ENCODE measurements around the gene AKT1S1. TPM values are rescaled to one million over a fixed set of nuclear protein-coding genes. Genes with fewer than 3 reads are reported as not detected.

AKT1S1 gene
- total RNA-seq, 1 donor from 2014 or later = 4.1 TPM

DNA sequence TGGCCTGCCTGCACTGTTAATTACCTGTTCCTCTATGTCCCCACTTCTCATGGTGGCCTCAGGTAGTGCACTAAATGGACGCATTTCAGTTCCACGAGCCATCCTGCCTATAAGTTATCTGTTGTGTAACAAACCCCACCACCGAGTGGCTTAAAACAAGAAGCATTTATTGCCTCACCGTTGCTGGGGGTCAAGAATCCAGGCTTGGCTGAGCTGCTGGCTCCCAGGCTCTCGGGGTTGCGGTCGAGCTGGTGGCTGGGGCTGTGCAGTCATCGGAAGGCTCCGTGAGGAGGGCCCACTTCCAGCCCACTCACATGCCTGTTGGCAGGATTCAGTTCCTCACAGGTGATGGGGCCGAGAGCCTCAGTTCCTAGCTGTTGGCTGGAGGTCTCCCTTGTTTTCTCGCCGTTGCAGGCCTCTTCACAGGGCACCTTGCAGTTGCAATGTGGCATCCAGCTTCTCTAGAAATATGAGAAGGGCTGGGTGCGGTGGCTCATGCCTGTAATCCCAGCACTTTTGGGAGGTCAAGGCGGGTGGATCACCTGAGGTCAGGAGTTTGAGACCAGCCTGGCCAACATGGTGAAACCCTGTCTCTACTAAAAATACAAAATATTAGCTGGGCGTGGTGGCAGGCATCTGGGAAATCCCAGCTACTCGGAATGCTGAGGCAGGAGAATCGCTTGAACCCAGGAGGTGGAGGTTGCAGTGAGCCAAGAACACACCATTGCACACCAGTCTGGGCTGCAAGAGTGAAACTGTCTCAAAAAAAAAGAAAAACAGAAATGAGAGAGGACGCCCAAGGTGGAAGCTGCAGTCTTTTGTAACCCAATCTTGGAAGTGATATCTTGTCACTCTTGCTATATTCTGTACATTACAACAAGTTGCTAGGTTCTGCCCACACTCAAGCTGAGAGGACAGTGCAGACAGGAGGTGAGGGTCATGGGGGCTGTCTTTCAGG is 32.7 kb downstream of the AKT1S1 start:
- no peak for DNase-seq (ENCODE audit: low spot score in 2 of 2)
- FAIRE-seq = no peak

DNA sequence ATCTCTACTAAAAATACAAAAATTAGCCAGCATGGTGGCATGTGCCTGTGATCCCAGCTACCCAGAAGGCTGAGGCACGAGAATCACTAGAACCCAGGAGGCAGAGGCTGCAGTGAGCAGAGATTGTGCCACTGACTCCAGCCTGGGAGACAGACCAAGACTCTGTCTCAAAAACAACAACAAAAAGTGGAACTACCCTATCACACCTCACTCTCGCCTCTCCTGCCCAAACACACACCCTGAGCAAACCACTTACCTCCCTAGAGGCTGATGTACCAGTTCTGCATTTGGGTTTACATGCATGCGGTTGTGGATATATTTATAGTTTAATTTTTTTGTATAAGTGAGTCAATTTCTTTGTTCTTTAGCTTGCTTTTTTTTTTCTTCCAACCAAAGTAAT is 33.9 kb downstream of the AKT1S1 start:
- FAIRE-seq (no peak), DNase-seq (ENCODE audit: low spot score in 2 of 2) (no peak)

DNA sequence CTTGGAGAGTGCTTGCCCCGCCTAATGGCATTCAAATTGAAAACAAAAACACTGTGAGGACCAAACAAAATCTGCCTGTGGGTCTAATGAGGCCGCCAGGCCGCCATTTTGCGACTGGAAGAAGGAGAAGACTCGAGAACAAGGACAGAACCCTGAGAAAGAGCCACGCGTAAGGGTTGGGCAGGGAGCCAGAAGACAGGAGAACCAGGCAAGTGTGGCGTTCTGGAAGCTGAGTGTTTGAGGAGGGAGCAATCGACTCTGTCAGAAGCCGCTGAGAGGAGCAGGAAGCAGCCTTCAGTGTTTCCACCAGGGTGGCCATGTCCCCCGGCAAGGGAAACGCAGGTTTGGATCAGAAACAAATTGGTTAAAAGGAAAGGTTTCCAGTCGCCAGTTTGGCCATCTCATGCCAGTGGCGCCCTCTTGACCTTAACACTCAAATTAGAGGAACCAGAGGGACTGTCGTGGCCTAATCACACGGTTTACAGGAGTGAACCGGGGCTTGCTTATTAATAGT is 36.4 kb downstream of the AKT1S1 start:
- no peak for DNase-seq (ENCODE audit: low spot score in 2 of 2)
- no peak for FAIRE-seq

DNA sequence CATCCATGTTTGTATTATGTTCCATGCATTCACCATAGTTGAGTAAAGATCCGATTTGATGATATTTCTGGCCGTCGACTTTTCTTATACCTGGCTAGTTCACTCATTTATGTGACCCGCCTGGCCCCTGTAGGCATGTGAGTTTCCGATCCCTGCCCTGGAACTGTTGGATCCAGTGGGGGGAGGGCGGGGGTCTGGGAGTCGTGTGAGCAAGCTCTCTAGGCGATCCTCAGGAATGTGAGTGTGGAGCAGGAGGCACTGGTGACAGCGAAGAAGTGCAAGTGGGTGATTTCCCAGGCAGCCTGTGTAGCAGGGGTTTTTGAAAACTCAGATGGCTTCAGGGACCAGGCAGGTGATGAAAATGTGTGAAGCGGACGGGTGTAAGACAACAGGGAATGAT is 36.8 kb downstream of the AKT1S1 start:
- FAIRE-seq (no peak), DNase-seq (ENCODE audit: low spot score in 2 of 2) (no peak)

DNA sequence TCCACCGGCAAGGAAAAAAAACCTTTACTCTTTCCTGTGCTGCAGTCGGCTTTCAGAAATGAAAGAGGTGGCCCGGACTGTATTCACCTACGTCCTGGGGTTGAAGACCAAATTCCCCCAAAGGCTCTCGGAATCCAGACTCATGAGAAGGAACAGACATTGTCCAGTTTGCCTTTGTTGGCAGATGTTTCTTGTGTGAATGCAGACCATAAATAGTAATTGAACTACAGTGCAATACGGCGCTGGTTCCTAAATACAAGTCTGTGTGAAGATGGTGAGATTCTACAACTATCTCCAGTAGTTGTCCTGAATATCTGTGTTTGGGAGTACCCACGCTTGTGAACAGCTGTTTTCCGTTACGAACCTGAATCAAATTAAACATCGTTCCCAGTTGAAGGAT is 37.4 kb downstream of the AKT1S1 start:
- no peak for DNase-seq (ENCODE audit: low spot score in 2 of 2)
- FAIRE-seq = no peak

DNA sequence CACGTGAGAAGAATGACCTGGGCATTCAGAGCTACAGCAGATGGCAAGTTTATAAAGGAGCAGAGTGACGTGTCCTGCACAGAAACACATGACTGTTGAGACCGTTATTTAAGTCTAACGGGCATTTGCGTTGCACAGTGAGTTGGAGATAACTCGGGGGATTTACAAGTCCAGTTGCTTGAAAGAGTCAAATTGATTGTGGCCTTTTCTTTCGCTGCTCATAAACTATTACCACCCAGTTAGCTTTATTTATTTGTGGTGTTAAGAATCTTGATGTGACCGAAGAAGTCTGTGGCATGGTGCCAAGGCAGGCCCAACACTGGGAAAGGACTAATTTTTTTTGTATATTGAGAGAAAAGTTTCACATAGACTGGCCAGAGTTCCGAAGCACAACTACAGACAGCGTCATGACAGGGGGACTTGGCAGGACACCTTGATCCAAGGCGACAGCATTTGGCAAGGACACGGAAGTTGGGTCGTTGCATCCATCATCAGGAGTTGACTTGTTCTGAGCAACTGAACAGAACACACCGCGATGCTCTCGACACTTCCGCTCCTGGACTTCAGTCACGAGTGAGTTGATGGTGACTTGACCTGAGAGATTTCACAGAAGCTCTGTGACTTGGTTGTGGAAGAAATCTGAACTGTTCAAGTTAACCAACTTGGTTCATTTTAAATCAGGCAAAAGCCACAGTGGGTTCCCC is 38.1 kb downstream of the AKT1S1 start:
- no peak for FAIRE-seq
- DNase-seq (ENCODE audit: low spot score in 2 of 2) = no peak

- FAIRE-seq (no peak), DNase-seq (ENCODE audit: low spot score in 2 of 2) (no peak)
Measured at GRCh38 chr19:49837425-49837824, 39.7 kb downstream of the AKT1S1 start.

DNA sequence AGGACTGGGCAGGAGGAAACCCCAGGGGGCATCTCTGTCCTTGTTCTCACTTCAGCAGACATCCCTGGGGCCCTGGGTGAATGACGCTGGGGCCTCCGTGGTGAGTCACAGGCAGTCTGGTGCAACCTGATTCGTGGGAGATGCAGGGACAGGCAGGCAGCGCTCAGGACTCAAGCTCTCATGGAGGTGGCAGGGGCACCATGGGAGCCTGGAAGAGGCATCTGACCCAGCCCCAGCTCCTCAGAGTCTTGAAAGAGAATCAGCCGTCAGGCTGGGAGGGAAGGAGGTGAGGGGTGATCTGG is 40.2 kb downstream of the AKT1S1 start:
- no peak for DNase-seq (ENCODE audit: low spot score in 2 of 2)

GRCh38 chr19:49836176-49837008 is 40.8 kb downstream of the AKT1S1 start:
- no peak for FAIRE-seq
- DNase-seq (ENCODE audit: low spot score in 2 of 2) = no peak

More for the DNA sequence above, 40.2 kb downstream of the AKT1S1 start:
- FAIRE-seq = no peak

- FAIRE-seq (no peak), DNase-seq (ENCODE audit: low spot score in 2 of 2) (no peak)
Measured at GRCh38 chr19:49835562-49835961, 41.6 kb downstream of the AKT1S1 start.

- FAIRE-seq = no peak
- DNase-seq (ENCODE audit: low spot score in 2 of 2) = no peak
Measured at GRCh38 chr19:49833599-49833998, 43.6 kb downstream of the AKT1S1 start.

DNA sequence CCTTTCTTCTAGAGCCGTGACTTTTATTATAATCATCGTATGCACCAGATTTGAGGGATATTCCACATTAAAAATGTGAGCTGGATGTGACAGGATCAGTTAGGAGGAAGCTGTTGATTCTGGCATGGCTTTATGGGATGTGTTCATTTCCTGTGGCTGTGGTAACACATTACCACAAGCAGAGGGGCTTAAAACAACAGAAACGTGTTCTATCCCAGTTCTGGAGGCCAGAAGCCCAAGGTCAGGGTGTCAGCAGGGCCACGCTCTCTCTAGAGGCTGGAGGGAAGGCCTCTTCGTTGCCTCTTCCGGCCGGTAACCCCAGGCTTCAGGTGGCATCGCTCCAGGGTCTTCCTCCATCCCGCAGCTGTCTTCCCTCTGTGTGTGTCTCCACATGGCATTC is 44.6 kb downstream of the AKT1S1 start:
- DNase-seq (ENCODE audit: low spot score in 2 of 2) (no peak), FAIRE-seq (no peak)

GRCh38 chr19:49831592-49831991 is 45.6 kb downstream of the AKT1S1 start:
- DNase-seq (ENCODE audit: low spot score in 2 of 2) (no peak), FAIRE-seq (no peak)

- DNase-seq (ENCODE audit: low spot score in 2 of 2) (no peak), FAIRE-seq (no peak)
Measured at GRCh38 chr19:49830766-49831165, 46.4 kb downstream of the AKT1S1 start.

DNA sequence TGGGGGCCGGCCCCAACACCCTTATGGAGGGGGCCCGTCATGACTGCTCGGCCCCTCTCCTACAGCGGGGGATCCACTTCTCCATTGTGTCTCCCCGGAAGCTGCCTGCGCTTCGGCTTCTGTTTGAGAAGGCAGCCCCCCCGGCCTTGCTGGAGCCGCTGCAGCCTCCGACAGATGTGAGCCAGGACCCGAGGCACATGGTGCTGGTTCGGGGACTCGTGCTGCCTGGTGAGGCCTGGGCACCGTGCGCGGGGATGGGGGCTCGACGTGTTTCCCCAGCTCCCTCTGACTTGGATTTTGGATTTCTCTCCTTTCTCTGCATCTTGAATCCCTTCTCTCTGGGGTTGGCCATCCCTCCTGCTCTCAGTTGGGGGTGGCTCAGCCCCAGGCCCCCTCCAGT is 47.4 kb downstream of the AKT1S1 start:
- DNase-seq (ENCODE audit: low spot score in 2 of 2) (no peak), FAIRE-seq (no peak)

DNA sequence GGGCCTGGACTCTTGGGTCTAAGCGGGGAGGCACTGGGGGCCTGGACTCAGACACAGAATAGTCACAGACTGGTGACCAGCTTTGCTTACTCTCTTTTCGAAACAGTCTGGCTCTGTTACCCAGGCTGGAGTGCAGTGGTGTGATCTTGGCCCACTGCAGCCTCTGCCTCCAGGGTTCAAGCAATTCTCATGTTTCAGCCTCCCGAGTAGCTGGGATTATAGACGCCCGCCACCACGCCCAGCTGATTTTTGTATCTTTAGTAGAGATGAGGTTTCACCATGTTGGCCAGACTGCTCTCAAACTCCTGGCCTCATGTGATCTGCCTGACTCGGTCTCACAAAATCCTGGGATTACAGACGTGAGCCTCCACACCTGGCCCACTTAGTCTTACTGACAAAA is 48.0 kb downstream of the AKT1S1 start:
- no peak for DNase-seq (ENCODE audit: low spot score in 2 of 2)
- no peak for FAIRE-seq

GRCh38 chr19:49827034-49827433 is 50.1 kb downstream of the AKT1S1 start:
- no peak for FAIRE-seq
- no peak for DNase-seq (ENCODE audit: low spot score in 2 of 2)

DNA sequence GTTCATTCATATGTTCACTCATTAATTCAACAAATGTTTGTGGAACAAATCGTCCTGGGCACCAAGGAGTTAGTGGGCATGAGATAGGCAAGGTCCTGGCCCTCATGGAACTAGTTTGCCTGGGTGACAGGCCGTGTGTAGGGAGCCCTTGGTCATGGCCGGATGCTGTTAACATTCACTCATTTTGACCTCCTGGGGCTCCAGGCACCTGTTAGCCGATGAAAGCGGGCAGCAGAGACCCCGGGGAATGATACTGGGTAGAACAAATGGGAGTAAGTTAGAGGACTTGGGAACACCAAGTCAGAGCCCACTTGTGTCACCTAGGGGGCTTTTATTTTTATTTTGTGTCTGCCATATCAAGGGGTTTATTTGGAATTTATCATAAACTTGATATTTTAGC is 52.5 kb downstream of the AKT1S1 start:
- DNase-seq (ENCODE audit: low spot score in 2 of 2) (no peak), FAIRE-seq (no peak)

GRCh38 chr19:49823472-49823871 is 53.7 kb downstream of the AKT1S1 start:
- DNase-seq (ENCODE audit: low spot score in 2 of 2) (no peak), FAIRE-seq (no peak)

DNA sequence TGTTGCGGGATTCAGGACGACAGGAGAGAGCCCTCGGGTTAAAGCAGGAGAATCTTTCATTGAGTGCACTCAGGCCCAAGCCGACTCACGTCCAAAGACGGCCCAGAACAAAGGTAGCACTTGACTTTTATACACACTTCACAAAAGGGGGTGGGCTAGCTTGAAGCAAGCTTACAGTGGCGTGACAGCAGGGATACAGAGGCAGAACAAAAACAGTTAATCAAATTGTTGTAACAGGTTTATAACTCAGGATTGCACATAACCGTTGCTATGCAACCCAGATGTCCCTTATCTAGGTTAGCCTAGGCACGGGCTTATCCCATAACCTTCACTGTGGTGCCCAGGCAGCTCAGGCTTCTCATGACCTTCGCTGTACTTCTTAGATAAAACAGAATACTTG is 57.0 kb downstream of the AKT1S1 start:
- DNase-seq (ENCODE audit: low spot score in 2 of 2) (no peak), FAIRE-seq (no peak)
